Skin of body (tissue), 2 donors: ENCODE measurements around the gene NUP62. TPM values are rescaled to one million over a fixed set of nuclear protein-coding genes. Genes with fewer than 3 reads are reported as not detected.
"Not testable (repeated sequence)": the region's sequence is repeated elsewhere in the genome, so short reads cannot be mapped to it uniquely, and the experiment has no call there.

ENCODE experiments used
- DNase-seq: peaks from one replicate; lab custom pipeline; 2025; lab: John Stamatoyannopoulos, UW
- total RNA-seq: library from RNA; depleted of rRNA; stranded (reverse); fragments of >200 nt; gene quantifications from one replicate; pipeline ENCODE4 v1.2.3, GENCODE V29; 2014

The NUP62 gene
- total RNA-seq, 1 donor from 2014 or later: 19.0 TPM

DNA sequence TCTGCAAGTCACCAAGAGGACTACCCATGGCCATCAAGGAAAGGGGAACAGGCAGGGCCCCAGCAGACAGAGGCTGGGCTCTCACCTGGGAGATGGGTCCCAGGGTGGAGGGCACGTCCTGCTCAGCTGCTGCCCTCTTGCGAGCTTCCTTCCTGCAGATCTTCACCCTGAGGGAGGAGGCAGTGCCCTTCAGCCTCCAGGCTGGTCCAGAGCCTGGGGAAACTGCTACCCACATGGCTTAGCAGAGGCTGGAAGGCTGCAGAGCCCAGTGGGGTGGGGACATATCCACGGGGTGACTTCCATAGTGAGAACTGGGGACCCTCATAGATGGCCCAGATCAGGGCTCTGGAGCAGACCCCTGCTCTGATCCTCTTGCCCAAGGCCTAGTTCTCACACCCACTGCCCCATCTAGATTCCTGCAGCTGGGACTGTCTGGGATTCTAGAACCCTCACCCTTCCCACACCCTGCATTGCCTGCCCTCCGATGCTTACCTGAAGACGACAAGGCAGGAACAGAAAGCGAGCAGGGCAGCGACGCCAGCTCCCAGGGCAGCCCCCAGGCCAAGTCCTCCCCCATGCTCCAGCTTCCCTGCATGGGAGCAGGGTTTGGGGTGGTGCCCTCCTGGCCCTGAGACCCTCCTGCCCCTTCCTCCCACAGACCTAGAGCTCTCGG is 22.6 kb upstream of the NUP62 start:
- DNase-seq: no peak

DNA sequence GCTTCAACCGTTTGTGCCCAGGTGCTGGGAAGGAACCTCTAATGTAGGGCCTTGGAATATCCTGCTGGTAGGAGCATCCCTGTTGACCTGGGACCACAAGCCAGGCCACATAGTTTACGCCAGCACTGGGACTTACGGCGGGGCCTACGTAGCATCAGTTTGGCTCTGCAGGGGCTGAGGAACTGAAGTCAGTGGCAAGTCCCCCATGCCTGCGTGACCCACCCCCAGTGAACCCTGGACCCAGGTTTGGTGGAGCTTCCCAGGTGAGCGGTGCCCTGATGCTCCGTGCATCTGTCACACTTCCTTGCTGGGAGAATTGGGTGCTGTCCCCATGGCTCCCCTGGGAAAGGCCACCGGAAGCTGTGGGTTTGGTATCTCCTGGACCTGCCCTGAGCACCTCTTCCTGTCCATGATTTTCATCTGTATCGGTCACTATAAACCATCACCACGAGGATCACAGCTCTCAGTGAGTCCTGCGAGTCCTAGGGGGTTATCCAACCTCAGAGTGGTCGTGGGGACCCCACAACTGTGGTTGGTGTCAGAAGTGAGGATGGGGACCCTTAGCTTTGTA is 21.7 kb upstream of the NUP62 start:
- DNase-seq: no peak

DNA sequence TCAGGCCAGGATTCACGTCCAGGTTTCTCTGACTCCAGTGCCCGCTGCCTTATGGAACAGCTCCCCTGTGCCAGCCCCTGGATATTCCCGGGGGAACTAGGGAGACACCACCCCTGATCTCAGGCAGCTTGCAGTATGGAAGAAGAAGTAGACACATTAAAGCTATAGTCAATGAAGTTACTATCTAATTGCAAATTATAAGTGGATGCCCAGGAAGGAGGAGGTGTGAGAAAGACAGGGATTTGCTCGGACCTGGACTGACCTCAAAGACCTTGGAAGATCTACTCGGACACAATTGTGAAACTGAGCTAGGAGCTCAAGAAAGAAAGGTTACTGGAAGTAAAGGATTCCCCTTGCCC is 21.3 kb upstream of the NUP62 start:
- DNase-seq: no peak

DNA sequence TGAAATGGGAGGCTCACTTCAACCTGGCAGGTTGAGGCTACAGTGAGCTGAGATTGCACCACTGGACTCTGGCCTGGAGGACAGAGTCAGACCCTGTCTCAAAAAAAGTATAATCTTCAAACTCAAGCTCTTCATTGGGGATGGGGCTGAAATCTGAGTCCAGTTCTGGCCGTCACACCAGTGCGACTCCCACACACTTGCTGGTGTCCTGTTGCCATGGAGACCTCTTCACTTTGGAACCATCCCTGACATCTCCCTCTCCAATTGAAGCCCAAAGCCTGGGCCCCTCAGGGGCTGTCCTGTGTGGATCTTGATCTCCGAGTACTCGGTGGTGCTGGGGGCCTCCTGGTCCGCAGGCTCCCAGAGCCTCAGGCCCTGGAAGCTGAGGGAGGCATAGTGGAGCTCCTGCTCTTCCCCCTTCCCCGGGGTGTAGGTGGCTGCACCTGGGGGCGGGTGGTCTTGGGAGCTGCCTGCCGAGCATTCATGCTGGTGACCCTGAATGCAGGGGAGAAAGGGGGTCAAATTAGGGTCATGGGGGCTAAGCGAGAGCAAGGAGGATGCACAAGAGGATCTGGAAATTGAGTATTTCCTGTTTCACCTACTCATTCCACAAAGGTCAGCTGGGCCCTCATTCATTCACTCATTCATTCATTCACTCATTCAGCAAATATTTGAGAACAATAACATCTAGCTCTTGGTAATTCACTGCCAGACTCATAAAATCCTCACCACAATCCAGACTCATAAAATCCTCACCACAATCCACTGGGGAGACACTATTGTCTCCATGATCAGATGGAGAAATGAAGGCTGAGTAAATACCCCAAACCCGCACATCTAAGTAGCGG is 20.7 kb upstream of the NUP62 start:
- DNase-seq: no peak

DNA sequence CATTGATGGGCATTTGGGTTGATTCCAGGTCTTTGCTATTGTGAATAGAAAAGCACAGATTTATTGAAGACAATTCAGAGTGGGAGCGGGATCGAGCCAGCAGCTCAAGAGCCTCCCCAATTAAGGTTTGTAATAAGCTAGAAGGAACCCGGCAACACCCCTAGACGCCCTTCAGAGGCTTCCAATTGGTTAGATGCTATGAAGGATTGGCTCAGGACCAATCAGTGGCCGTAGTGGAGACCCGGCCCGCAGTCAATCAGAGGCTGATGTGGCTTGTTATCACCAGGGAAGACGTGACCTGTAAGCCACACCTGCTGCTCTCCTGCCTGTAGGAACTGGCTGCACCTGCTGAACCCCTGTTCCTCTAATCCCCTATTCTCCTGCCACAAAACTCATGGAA is 17.1 kb upstream of the NUP62 start:
- no peak for DNase-seq

DNA sequence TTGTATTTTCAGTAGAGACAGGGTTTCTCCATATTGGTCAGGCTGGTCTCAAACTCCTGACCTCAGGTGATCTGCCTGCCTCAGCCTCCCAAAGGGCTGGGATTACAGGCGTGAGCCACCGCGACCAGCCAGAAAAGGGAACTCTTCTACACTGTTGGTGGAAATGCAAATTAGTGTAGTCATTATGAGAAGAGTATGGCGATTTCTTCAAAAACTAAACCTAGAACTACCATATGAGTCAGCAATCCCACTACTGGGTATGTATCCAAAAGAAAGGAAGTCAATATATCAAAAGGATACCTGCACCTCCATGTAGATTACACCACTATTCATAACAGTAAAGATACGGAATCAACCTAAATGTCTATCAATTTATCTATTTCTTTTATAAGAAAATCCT is 15.3 kb upstream of the NUP62 start:
- not testable (repeated sequence) for DNase-seq

DNA sequence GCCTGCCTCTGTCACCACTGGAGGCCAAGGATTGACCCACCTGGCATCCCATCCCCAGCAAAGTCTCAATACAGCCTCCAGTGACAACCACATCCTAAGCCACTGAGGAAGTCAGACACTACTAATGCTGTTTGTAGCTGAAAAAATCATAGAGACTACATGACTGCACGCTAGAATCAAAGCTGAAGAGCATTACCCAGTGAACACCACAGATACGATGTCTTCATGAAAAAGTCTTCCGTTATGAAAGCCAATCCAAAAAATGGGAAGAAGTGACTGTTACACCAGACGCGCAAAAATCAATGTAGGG is 11.1 kb upstream of the NUP62 start:
- no peak for DNase-seq

DNA sequence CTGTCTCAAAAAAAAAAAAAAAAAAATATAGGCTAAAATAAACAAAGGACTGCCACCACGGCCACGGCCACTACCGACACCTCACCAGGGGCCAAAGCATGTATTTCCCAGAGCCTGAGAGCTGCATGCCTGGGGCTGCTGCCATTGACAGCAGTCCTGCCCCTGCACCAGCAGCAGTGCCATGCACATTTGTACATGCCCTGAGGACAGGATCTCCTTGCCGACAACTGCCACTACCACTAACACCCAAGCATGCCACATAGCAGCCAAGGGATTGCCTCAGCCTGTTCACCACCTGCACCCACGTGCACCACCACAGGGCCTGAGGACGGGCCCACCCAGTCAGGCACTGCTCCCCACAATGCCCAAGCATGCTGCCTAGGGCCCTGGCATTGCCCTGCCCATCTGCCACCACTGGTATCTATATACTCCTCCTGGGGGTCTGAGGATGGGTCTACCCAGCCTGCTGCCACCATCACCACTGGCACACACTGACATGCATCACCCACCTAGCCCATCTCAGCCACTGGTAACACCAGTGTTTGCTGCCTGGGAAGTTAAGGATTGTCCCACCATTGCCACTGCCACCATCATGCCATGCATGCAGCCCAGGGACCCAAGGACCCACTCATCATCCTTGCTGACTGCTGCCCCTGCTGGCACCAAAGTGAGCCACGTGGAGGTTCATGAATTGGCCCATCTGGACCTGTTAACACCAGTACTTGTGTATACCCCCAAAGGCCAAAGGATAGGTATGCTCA is 10.6 kb upstream of the NUP62 start:
- DNase-seq: no peak

DNA sequence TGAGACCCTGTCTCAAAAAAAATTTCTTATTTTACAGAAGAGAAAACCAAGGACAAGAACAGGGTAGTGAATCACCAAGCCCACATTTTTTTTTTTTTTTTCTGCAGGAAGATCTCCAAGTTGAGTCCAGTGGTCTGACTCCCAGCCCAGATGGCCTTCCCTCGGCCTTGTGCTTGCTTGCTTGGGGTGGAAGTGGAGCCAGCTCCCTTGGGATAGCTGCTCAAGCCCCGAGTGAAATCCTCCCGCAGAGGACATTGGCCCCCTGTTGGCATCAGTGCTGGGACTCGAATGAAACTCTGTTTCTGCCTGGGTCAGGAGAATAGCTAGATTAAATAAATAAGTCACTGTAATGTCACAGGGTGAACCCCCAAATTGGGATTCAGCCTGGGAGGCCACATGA is 9.4 kb upstream of the NUP62 start:
- DNase-seq: no peak

DNA sequence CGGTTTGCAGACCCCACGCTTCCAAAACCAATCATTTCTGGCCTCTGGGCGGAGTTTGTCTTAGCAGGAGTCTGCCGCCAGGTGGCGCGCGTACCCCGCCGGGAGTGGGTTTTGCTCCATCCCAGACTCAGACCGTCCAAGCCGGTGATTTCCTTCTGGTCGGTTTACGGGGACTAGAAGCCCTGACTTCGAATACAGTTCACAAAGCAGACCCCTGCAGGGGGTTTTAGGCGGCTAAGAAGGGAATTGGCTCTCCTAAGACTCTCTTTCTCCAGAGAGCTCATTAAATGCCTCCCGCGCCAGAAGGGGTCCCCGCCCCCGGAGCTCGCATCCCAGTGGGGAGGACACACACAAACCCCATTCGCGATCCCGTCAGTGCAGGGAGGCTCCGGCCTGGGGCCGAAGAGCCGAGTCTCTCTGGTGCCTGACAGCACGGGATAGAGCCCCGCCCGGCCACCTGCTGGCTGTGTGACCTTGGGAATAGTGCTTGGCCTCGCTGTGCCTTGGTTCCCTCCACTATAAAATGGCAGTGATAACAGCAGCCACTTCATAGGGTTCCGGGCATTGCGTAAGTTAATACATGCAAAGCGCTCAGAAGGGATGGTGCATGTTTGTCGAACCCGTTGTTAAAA is 8.6 kb upstream of the NUP62 start:
- peak; percentile 59 for DNase-seq

DNA sequence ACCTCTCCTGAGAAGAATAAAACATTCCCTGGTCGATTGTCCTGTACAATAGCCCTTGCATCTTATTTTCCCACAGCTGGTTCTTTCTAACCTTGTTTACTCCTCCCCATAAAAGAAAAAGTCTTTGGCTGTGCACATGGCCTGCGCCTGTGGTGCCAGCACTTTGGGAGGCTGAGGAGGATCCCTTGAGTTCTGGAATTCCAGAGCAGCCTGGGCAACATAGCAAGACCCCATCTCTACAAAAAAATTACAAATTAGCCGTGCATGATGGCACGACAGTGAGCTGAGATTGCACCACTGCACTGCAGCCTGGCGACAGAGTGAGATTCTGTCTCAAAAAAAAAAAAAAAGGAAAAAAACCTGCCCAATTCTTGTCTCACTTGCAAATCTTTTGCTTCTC is 7.2 kb upstream of the NUP62 start:
- DNase-seq: no peak

DNA sequence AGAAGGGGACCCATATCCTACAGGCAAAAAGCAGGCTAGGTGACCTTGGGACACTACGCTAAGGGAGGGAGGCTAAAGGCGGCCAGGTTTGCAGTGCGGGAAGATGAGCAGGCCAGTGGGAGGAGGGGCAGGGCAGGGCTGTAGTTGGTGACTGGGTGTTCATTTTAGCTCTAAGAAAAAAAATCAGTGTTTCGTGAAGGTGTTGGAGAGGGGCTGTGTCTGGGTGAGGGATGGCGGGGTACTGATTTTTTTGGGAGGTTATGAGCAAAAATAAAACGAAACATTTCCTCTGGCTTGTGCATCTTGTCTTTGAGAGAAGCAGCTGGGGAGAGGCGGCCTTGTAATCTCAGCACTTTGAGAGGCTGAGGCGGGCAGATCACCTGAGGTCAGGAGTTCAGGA is 4.3 kb upstream of the NUP62 start:
- DNase-seq: no peak

DNA sequence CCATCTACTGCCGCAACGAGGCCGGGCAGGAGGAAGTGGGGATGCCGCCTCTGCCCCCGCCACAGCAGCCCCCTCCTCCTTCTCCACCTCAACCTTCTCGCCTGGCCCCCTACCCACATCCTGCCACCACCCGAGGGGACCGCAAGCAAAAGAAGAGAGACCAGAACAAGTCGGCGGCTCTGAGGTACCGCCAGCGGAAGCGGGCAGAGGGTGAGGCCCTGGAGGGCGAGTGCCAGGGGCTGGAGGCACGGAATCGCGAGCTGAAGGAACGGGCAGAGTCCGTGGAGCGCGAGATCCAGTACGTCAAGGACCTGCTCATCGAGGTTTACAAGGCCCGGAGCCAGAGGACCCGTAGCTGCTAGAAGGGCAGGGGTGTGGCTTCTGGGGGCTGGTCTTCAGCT is 3.4 kb upstream of the NUP62 start:
- no peak for DNase-seq

DNA sequence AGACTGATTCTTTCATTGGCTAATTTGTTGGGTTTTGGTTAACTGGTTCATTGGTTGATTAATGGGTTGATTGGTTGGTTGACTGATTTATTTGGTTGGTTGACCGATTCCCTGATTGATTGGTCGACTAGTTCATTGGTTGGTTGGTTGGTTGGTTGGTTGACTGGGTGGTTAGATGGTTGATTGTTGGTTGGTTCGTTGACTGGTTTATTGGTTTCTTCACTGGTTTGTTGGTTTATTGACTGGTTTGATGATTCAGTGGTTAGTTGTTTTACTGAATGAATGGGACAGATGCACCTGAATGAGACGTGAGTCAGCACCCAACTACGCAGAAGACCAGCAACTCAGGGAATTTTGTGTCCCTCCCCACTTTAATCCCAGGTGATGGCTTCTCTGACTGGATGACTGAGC is 2.7 kb upstream of the NUP62 start:
- DNase-seq: no peak

DNA sequence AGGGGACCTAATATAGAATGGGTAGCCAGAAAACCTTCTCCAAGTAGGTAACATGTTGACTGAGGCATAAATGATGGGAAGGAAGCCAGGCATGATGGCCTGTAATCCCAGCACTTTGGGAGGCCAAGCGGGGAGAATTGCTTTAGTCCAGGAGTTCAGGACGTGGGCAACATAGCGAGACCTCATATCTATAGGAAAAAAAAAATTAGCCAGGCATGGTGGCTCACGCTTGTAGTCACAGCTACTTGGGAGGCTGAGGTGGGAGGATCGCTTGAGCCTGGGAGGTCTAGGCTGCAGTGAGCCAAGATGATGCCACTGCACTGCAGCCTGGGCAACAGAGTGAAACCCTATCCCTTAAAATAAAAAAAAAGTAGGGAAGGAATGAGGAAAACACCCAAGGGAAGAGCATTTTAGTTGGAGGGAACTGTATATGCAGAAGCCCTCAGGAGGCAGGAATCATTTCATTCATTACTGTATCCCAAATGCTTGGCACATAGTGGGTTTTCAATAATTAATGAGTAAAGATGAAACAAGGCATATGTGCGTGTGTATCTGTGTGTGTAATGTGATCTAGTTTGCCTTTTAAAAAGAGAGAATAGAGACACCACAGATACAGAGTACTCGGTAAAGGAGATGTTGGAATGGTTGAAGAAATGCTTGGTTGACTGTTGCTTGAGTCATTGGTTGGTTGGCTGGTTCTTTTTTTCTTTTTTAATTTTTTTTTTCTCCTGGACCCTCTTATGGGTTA is 2.2 kb upstream of the NUP62 start:
- no peak for DNase-seq

DNA sequence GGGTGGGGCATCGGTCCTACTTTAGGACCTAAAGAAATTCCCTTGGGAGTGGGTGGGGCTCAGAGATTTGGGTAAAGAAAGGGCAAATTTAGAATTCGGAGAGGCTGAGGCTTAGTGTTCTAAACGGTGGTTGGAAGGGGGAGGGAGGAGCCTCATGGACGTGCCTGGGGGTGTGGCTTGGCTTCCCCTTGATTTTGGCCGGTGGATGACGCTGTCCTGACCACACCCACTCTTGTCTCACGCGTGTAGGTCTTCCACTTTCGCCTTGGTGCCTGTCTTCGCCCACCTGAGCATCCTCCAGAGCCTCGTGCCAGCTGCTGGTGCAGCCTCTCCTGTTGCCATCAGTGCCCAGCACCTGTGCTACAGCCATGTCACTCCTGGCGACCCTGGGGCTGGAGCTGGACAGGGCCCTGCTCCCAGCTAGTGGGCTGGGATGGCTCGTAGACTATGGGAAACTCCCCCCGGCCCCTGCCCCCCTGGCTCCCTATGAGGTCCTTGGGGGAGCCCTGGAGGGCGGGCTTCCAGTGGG is 1.2 kb upstream of the NUP62 start:
- DNase-seq: no peak

DNA sequence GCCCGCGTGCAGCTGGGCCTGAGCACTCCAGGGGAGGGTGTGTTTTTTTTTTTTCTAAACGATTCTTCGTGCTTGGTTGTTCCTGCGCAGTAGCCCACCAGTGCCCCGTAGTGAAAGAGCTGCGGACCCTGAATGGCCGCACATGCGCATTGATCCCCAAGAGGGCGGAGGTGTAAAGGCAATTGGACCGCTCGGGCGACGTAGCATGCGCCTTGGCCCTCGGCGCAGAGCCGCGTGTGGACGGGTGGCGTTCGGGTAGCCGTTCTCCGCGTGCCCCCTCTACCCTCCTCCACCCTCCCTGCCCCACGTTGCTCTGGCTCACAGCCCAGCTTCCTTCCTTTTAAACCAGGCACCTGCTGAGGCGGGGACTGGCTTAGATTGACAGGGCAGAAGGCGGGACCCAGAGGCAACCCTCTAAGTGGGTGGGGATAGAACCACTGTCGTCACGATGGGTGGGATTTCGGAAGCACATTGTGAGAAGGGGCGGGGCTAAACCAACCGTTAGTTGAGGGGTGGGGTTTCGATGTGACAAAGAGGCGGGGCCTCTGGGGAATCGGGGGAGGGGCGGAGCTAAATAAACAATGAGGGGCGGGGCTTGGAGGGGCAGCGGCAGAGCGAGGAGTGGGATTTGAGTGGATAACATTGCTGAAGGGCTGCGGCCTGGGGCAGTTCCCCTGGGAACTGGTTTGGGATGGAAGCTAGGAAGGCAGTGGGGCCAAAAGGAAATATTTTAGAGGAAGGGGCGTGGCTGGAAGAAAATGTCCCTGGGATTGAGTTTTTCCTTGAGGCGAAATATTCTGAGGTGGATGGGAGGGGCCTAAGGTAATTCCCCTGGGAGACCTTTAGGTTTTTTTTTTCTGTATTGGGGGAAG is 543 bp upstream of the NUP62 start:
- peak; percentile 95 for DNase-seq

DNA sequence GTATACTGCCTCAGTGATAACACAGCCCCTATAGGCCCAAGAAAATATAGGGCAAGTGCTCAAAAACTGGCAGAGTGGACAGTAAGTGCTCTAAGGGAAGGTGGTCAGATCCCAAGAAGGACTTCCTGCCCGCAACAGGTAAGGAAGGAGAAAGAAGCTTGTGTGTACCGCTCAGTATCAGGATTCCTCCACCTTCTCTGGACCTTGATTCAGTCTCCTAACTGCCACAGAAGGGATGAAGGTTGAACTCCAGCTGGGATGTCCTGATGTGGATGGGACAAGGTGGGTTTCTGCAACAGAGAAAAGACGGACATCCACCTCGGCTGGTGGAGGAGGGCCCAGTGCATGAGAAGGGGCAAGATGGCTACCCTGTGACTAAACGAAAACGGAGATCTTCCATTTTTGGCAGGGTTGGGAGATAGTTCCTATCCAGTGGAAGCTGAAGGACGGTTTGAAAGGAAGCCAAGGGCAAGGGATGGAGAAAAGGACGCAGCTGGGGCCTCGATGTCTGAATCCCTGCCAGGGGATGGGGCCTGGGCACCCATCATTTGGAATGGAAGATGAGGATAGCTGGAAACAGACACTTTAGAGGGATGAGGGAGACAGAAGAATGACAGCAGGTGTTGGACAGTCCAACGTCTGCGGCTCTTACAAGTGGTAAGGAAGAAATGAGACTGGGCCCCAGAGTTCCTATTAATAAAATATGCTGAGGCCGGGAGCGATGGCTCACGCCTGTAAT is 1.6 kb downstream of the NUP62 start:
- DNase-seq: no peak

DNA sequence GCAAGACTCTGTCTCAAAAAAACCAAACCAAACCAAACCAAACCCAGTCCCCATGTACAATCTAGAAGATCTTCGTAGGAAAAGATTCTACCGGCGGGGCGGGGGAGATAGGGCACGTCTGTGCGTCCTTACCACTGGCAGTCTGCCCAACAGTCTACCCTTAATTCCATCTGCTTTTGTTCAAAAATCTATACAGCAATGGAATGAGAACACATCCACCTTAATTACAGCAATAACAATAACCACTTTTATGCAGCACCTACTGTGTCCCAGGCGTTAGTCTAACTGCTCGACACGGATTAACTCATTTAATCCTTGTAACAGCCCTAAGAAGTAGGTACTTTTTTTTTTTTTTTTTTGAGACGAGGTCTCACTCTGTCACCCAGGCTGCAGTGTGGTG is 2.8 kb downstream of the NUP62 start:
- no peak for DNase-seq
